ENCODE results near the gene FAH. TPM values are rescaled to one million over a fixed set of nuclear protein-coding genes. Genes with fewer than 3 reads are reported as not detected.
A peak's percentile ranks its signal among the peaks of the same experiment; 100 is the strongest.

FAH gene
- total and polyA plus RNA-seq, 2 donors (not counting 1 experiment from before 2014, with no cell fraction given) = 1.1 to 5.1 TPM

DNA sequence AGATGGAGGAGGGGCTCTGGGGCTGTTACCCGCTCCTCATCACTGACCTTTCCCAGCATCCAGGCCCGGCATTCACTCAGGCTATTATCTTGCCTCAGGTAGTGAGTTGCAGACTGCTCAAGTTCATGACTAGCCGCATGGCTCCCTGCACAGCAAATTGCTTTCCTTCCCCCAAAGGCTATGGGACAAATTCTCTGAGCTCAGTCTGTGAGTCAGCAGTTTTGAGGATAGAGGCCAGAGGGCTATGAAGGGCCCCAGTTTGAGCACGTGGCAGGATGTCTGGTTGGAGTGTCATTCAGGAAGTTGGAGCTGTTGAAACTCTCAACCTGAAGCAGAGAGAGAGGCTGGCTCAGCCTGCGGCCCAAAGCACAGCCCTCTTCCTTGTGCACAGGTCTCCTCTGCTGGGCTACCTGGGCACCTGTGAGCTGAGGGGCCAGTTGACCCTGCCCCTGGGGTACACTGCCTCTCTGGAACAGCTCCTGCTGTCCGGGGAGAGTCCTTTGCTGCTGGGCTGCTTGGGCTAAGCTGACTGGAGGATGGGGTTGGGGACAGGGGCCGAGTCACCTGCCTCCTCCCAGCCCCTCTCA lies 7.9 kb downstream of the FAH start:
- Histone ChIP-seq H2AFZ (ENCODE audit: insufficient read depth, low read depth, low read length, poor library complexity, severe bottlenecking) (peak overlapping the region; percentile 67), H3K4me1 (ENCODE audit: control insufficient read depth in 2 of 2, insufficient read depth in 2 of 2, low read length in 2 of 2) (peaks cover 10 to 16% of the 10 kb centered on the region in 2 donors), H3K9me3 (ENCODE audit: control extremely low read depth in 1 of 3, control insufficient read depth in 2 of 3, insufficient read depth in 1 of 3, low read length in 2 of 3) (no peaks in the 10 kb centered on the region), H3K4me3 (ENCODE audit: control extremely low read depth in 1 of 5, extremely low read depth in 1 of 5, insufficient read depth in 1 of 5, low read depth in 2 of 5, low read length in 4 of 5) (no peak overlapping the region), H3K27ac (ENCODE audit: low read length in 2 of 2) (no peak overlapping the region), H4K20me1 (ENCODE audit: control insufficient read depth, insufficient read depth, low read length, poor library complexity, severe bottlenecking) (no peaks in the 10 kb centered on the region), H3K4me2 (replicated peaks; ENCODE audit: low read depth, low read length, poor library complexity, severe bottlenecking) (peak overlapping the region; percentile 39), H3K79me2 (ENCODE audit: control insufficient read depth, insufficient read depth, low read length) (no peaks in the 10 kb centered on the region), H3K27me3 (replicated peaks in 1 of 4; ENCODE audit: control extremely low read depth in 1 of 4, control insufficient read depth in 3 of 4, insufficient read depth in 4 of 4, low read length in 3 of 4) (no peaks in the 10 kb centered on the region), H3K36me3 (replicated peaks in 1 of 2; ENCODE audit: control extremely low read depth in 1 of 2, control insufficient read depth in 1 of 2, extremely low read depth in 1 of 2, insufficient read depth in 2 of 2, low read length in 1 of 2) (no peaks in the 10 kb centered on the region), H3K9ac (ENCODE audit: low read length) (no peak overlapping the region)
- Mint-ChIP-seq H3K4me3 (no peak overlapping the region), H3K27ac (no peak overlapping the region), H3K27me3 (no peaks in the 10 kb centered on the region), H3K9me3 (ENCODE audit: insufficient read depth) (no peaks in the 10 kb centered on the region), H3K4me1 (peaks cover 24% of the 10 kb centered on the region)
- DNase-seq (peak; percentile 33), ATAC-seq (ENCODE audit: low read depth) (peak; percentile 51)
- ChIA-PET CTCF (interaction anchor here (0.6 to 1.9 kb wide), 3 partner anchors 12 to 27 kb away, joined by 3 to 4 read pairs (median 3); no protein-coding TSS in a partner anchor), POLR2A (interaction anchor here (0.6 kb wide), 1 partner anchor 115 kb away, joined by 5 read pairs; no protein-coding TSS in a partner anchor)
- 6% methylated on average over 3 of the region's 7 CpGs for WGBS (ENCODE audit: insufficient coverage)
- intact Hi-C loops (cut with micrococcal nuclease) = no loop called here
- no peak for TF ChIP-seq EZH2 (IDR thresholded peaks at IDR 0.05; ENCODE audit: borderline replicate concordance, insufficient read depth, low read depth, low read length, poor library complexity, severe bottlenecking)
- TF ChIP-seq, protein P1, sequence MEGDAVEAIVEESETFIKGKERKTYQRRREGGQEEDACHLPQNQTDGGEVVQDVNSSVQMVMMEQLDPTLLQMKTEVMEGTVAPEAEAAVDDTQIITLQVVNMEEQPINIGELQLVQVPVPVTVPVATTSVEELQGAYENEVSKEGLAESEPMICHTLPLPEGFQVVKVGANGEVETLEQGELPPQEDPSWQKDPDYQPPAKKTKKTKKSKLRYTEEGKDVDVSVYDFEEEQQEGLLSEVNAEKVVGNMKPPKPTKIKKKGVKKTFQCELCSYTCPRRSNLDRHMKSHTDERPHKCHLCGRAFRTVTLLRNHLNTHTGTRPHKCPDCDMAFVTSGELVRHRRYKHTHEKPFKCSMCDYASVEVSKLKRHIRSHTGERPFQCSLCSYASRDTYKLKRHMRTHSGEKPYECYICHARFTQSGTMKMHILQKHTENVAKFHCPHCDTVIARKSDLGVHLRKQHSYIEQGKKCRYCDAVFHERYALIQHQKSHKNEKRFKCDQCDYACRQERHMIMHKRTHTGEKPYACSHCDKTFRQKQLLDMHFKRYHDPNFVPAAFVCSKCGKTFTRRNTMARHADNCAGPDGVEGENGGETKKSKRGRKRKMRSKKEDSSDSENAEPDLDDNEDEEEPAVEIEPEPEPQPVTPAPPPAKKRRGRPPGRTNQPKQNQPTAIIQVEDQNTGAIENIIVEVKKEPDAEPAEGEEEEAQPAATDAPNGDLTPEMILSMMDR (IDR thresholded peaks at IDR 0.05) = no peak

DNA sequence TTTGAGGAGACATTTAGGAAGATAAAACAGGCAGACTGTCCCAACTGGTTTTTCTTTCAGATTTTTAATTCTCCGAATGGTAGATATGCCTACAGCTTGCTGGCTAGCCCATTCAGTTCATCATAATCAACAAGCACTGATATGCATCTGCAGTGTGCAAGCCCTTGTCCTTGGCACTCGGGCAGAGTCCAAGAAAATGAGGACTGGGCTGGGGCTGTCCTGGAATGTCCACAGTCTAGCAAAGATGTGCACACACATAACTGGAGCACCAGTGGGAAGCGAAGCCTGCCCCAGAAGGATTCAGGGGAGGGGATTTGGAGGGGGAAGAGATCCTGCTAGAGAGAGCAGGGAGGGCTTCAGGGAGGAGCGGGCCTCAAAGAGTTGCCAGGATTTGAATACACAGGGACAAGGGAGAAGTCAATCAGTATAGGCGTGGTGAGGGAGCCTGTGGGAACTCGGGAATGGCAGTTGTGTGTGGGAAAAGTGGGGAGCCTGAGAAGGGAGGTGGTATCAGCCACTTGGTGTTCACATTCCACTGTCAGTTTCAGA lies 8.7 kb downstream of the FAH start:
- Histone ChIP-seq H3K4me3 (ENCODE audit: control extremely low read depth in 1 of 5, extremely low read depth in 1 of 5, insufficient read depth in 1 of 5, low read depth in 2 of 5, low read length in 4 of 5) (no peak overlapping the region), H3K79me2 (ENCODE audit: control insufficient read depth, insufficient read depth, low read length) (no peaks in the 10 kb centered on the region), H3K36me3 (replicated peaks in 1 of 2; ENCODE audit: control extremely low read depth in 1 of 2, control insufficient read depth in 1 of 2, extremely low read depth in 1 of 2, insufficient read depth in 2 of 2, low read length in 1 of 2) (no peaks in the 10 kb centered on the region), H3K27ac (ENCODE audit: low read length in 2 of 2) (no peak overlapping the region), H3K9me3 (ENCODE audit: control extremely low read depth in 1 of 3, control insufficient read depth in 2 of 3, insufficient read depth in 1 of 3, low read length in 2 of 3) (no peaks in the 10 kb centered on the region), H4K20me1 (ENCODE audit: control insufficient read depth, insufficient read depth, low read length, poor library complexity, severe bottlenecking) (no peaks in the 10 kb centered on the region), H3K27me3 (replicated peaks in 1 of 4; ENCODE audit: control extremely low read depth in 1 of 4, control insufficient read depth in 3 of 4, insufficient read depth in 4 of 4, low read length in 3 of 4) (no peaks in the 10 kb centered on the region), H3K4me2 (replicated peaks; ENCODE audit: low read depth, low read length, poor library complexity, severe bottlenecking) (no peak overlapping the region), H2AFZ (ENCODE audit: insufficient read depth, low read depth, low read length, poor library complexity, severe bottlenecking) (no peak overlapping the region), H3K9ac (ENCODE audit: low read length) (no peak overlapping the region), H3K4me1 (ENCODE audit: control insufficient read depth in 2 of 2, insufficient read depth in 2 of 2, low read length in 2 of 2) (peaks cover 10 to 16% of the 10 kb centered on the region in 2 donors)
- H3K27ac Mint-ChIP-seq = no peak overlapping the region
- ChIA-PET POLR2A (no interaction called here), CTCF (interaction anchor here (0.6 kb wide), 1 partner anchor 28 kb away, joined by 3 read pairs; no protein-coding TSS in a partner anchor)
- ATAC-seq (ENCODE audit: low read depth) (no peak), DNase-seq (no peak)
- 98% methylated on average over 6 of the region's 6 CpGs for WGBS (ENCODE audit: insufficient coverage)
- H3K27me3 Mint-ChIP-seq = no peaks in the 10 kb centered on the region
- peaks cover 22% of the 10 kb centered on the region for H3K4me1 Mint-ChIP-seq
- intact Hi-C loops (cut with micrococcal nuclease) = no loop called here
- H3K9me3 Mint-ChIP-seq (ENCODE audit: insufficient read depth) = no peaks in the 10 kb centered on the region
- no peak overlapping the region for H3K4me3 Mint-ChIP-seq
- TF ChIP-seq, protein P1 (IDR thresholded peaks at IDR 0.05) = no peak
- TF ChIP-seq EZH2 (IDR thresholded peaks at IDR 0.05; ENCODE audit: borderline replicate concordance, insufficient read depth, low read depth, low read length, poor library complexity, severe bottlenecking) = no peak
